Right lobe of liver (tissue), 6 donors: ENCODE measurements around the gene CEP112. TPM values are rescaled to one million over a fixed set of nuclear protein-coding genes. Genes with fewer than 3 reads are reported as not detected.
"Not testable (repeated sequence)": the region's sequence is repeated elsewhere in the genome, so short reads cannot be mapped to it uniquely, and the experiment has no call there.

ENCODE experiments used
- ATAC-seq, 4 donors: fragments of 200-7000 bp; cut with Tn5 transposase; one replicate each; pipeline ENCODE4 v1.9.1; 2020; ENCODE audit warnings: mild to moderate bottlenecking in 4 of 4, moderate library complexity in 4 of 4
- DNase-seq, 3 donors: peaks; one replicate each; pipeline ENCODE4 v3.0.0-alpha.2; 2020
- H3K27ac ChIP-seq, 3 donors: fragments of 200-600 bp; one replicate each; pipeline ENCODE4 v1.8.0; 2022
- H3K27me3 ChIP-seq, 2 donors: fragments of 200-600 bp; one replicate each; pipeline ENCODE4 v1.8.0; 2022
- H3K36me3 ChIP-seq, 4 donors: fragments of 200-600 bp; sonication (generic) in 1 of 4; one replicate each; pipeline versions ENCODE4 v1.5.1 to v1.8.0; 2017 to 2022; ENCODE audit warnings: control low read depth in 1 of 4
- H3K4me1 ChIP-seq, 4 donors: fragments of 200-600 bp; sonication (generic) in 1 of 4; one replicate each; pipeline versions ENCODE4 v1.5.1 to v1.8.0; 2017 to 2022; ENCODE audit warnings: control low read depth in 1 of 4
- H3K4me3 ChIP-seq, 3 donors: fragments of 200-600 bp; one replicate each; pipeline ENCODE4 v1.8.0; 2022
- H3K9me3 ChIP-seq, 4 donors: fragments of 200-600 bp; sonication (generic) in 1 of 4; one replicate each; pipeline versions ENCODE4 v1.5.1 to v1.8.0; 2017 to 2022; ENCODE audit warnings: control low read depth in 1 of 4
- CTCF ChIP-seq, 4 donors: fragments of 200-600 bp in 3 of 4; fragments of 450-650 bp in 1 of 4; IDR thresholded peaks; one replicate each; pipeline versions ENCODE4 v1.5.1 to v1.8.0; 2016 to 2022; ENCODE audit warnings: antibody characterized with exemption in 4 of 4, mild to moderate bottlenecking in 2 of 4
- POLR2A ChIP-seq: fragments of 450-650 bp; IDR thresholded peaks from one replicate; pipeline ENCODE4 v1.6.1; 2017; ENCODE audit warnings: antibody characterized with exemption, mild to moderate bottlenecking
- WGBS: methylation state at CpG from one replicate; pipeline ENCODE4 v1.1.6; 2018; ENCODE audit warnings: low coverage, low lambda C conversion rate; ENCODE audit not compliant: insufficient coverage; ENCODE audit errors: missing lambda C conversion rate; 5-methylcytosine and 5-hydroxymethylcytosine counted together
- intact Hi-C, 2 donors: fragments of 100-400 bp; cut with DNase I; formaldehyde crosslinking; loops; one replicate each; pipeline versions ENCODE4 v1.11.2 to v1.14.1; 2022
- total RNA-seq, 6 experiments: library from RNA; depleted of rRNA in 2 of 6; stranded (reverse); fragments of >200 nt in 2 of 6; fragmentation: NEBNext Ultra II Directional in 3 of 6; extraction: Animal tissue kit (Norgen Biotek cat#: 25700) in 3 of 6; gene quantifications; one replicate each; pipeline versions ENCODE4 v1.1.0 to v1.2.4, GENCODE V29; 2016 to 2023
- donor health status: DM: no; HTN: yes; CAD: no.
- donor health status: DM: no; HTN: no; CAD: no.
- donor health status: DM: no; HTN: no; CAD: no.
- donor health status: DM: no; HTN: yes; CAD: no.
- donor health status: DM: no; HTN: yes; CAD: no.

Gene CEP112
- total RNA-seq, 6 experiments from 2014 or later = 2.2 to 4.6 (median 3.9) TPM

DNA sequence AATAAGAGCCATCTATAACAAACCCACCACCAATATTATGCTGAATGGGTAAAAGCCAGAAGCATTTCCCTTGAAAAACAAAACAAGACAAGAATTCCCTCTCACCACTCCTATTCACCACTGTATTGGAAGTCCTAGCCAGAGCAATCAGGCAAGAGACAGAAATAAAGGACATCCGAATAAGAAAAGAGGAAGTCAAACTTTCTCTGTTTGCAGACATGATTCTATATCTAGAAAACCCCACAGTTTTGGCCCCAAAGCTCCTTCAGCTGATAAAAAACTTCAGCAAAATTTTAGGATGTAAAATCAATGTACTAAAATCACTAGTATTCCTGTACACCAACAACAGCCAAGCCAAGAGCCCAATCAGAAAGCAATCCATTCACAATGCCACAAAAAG, 358.7 kb downstream of the CEP112 start:
- no peaks in the 10 kb centered on the region for H3K27me3 ChIP-seq
- no peak for DNase-seq
- no peaks in the 10 kb centered on the region for H3K4me1 ChIP-seq
- H3K36me3 ChIP-seq = no peaks in the 10 kb centered on the region
- H3K9me3 ChIP-seq = peaks cover 0 to 8% (median 0%) of the 10 kb centered on the region in 4 donors
- TF ChIP-seq CTCF (IDR thresholded peaks at IDR 0.05) = no peak
- TF ChIP-seq POLR2A = no peak
- H3K27ac ChIP-seq = no peak overlapping the region
- no peak overlapping the region for H3K4me3 ChIP-seq
- WGBS = 86% methylated on average over 1 of the region's 1 CpG
- intact Hi-C loops = no loop called here
- no peak for ATAC-seq

DNA sequence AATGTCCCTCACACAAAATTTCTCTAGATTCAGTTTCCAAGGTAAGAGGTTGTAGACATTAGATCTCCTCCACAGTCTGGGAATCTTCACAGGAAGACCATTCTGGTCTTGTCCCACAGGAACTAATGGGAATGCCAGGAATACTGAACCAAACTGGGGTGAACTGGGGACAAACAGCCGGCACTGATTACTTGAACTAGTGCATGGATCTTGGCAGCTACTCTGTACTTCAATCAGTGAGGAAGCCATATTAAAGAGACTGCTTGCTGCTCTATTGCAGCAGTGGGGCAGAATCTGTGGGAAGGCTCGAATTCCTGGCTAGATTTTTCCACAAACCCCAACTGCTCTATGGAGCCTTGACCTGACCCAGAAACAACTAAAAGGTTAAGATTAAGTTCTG, 361.6 kb downstream of the CEP112 start:
- no peaks in the 10 kb centered on the region for H3K27me3 ChIP-seq
- no peak overlapping the region for H3K4me3 ChIP-seq
- H3K27ac ChIP-seq = no peak overlapping the region
- H3K9me3 ChIP-seq = peaks cover 0 to 8% (median 0%) of the 10 kb centered on the region in 4 donors
- no peak for TF ChIP-seq POLR2A
- TF ChIP-seq CTCF (IDR thresholded peaks at IDR 0.05) = no peak
- no peaks in the 10 kb centered on the region for H3K4me1 ChIP-seq
- no peaks in the 10 kb centered on the region for H3K36me3 ChIP-seq
- DNase-seq = no peak
- no CpG with 5 or more reads among the region's 2 CpGs for WGBS
- no peak for ATAC-seq
- intact Hi-C loops = no loop called here

DNA sequence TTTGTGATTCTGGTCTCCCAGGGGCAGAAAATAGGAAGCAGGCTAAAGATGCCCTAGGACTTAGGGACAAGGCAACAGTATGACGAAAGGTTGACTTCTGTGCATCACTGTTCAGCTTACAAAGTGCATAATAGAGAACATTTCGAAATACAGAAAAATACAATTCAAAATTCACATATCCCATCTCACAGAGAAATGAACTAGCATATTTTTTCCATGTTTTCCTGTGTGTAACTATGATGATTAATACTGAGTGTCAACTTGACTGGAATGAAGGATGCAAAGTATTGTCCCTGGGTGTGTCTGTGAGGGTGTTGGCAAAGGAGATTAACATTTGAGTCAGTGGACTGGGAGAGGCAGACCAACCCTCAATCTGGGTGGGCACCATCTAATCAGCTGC, 365.4 kb downstream of the CEP112 start:
- H3K9me3 ChIP-seq, H3K4me3 ChIP-seq, ATAC-seq, H3K27ac ChIP-seq, DNase-seq, H3K27me3 ChIP-seq, H3K36me3 ChIP-seq, H3K4me1 ChIP-seq, intact Hi-C loops: not testable (repeated sequence)
- WGBS = 87% methylated on average over 2 of the region's 2 CpGs

DNA sequence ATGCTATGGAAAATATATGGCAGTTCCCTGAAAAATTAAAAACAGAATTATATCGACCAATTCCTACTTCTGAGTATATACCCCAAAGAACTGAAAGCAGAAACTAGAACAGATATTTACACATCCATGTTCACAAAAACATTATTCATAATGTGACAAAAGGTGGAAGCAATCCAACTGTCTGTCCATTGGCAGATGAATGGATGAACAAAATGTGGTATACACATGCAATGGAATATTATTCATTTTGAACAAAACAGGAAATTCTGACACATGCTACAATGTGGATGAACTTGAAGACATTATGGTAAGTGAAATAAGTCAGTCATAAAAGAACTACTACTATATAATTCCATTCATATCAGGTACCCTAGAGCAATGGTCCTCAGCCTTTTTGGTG, 367.0 kb downstream of the CEP112 start:
- no peak for TF ChIP-seq POLR2A
- TF ChIP-seq CTCF (IDR thresholded peaks at IDR 0.05) = no peak
- WGBS = 50% methylated on average over 1 of the region's 1 CpG
- no peak overlapping the region for H3K4me3 ChIP-seq
- H3K36me3 ChIP-seq = no peaks in the 10 kb centered on the region
- no peak for DNase-seq
- intact Hi-C loops = no loop called here
- no peaks in the 10 kb centered on the region for H3K4me1 ChIP-seq
- ATAC-seq = no peak
- no peaks in the 10 kb centered on the region for H3K9me3 ChIP-seq
- no peaks in the 10 kb centered on the region for H3K27me3 ChIP-seq
- no peak overlapping the region for H3K27ac ChIP-seq

GRCh38 chr17:65823713-65824112, 368.2 kb downstream of the CEP112 start:
- Histone ChIP-seq H3K27me3 (no peaks in the 10 kb centered on the region), H3K36me3 (no peaks in the 10 kb centered on the region), H3K4me1 (no peaks in the 10 kb centered on the region), H3K9me3 (no peaks in the 10 kb centered on the region), H3K4me3 (no peak overlapping the region), H3K27ac (no peak overlapping the region)
- TF ChIP-seq CTCF (IDR thresholded peaks at IDR 0.05) (no peak), POLR2A (no peak)
- DNase-seq (no peak), ATAC-seq (no peak)
- intact Hi-C loops = no loop called here
